GM21515 (cell line): ENCODE measurements around the gene GCFC2.
"Not testable (repeated sequence)": the region's sequence is repeated elsewhere in the genome, so short reads cannot be mapped to it uniquely, and the experiment has no call there.

Experiments
- ATAC-seq: cut with Tn5 transposase; IDR thresholded peaks from one replicate; pipeline ENCODE4 v1.9.1; 2021; ENCODE audit not compliant: unreplicated experiment

GCFC2 gene

GRCh38 chr2:75710577-75711253 lies at the start of gene GCFC2:
Gene GCFC2 (minus strand): TSS chr2:75710915. CDS start chr2:75710855, 60 bp downstream.
- ATAC-seq: peak; percentile 95

DNA sequence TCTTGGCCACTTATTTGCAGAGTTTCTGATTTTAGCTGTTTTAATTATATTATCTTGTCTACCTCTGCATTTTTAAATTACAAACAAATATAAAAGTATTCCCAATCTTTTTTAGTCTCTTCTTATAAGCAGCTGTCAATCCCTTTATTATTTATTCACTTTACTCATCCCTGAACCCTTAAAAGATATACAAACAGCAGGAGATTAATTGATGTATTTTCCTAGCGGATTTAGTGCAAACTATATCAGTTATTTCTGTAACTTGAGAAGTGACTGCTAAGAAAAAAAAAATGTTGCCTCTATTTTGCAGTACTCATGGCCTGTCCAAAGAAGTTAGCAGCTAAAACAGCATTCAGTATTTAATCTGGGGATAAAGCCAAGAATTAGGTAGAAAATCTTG lies 42.1 kb upstream of the GCFC2 start:
- ATAC-seq: no peak

GRCh38 chr2:75751824-75752468 lies 41.2 kb upstream of the GCFC2 start:
- no peak for ATAC-seq

GRCh38 chr2:75751360-75751759 lies 40.6 kb upstream of the GCFC2 start:
- peak; percentile 56 for ATAC-seq

DNA sequence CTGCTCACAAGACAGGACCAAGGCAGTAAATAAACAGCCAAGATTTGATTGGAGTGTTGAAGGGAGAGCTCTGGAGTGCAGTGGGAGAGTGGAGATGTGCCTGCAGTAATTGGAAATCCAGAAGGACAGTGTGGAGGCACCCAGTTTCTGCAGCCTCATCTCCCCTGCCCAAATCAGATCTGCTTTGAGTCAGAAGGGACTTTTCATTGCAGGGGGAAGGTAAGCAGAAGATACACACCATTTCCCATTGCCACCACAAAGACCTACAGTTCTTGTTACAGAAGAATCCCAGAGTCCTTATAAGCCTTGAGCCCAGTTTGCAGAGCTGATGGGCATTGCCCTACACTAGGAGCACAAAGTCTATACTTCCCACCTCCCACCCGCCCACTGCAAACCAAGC lies 27.2 kb upstream of the GCFC2 start:
- ATAC-seq: no peak

- ATAC-seq: no peak
Measured at GRCh38 chr2:75736276-75736675, 25.6 kb upstream of the GCFC2 start.

DNA sequence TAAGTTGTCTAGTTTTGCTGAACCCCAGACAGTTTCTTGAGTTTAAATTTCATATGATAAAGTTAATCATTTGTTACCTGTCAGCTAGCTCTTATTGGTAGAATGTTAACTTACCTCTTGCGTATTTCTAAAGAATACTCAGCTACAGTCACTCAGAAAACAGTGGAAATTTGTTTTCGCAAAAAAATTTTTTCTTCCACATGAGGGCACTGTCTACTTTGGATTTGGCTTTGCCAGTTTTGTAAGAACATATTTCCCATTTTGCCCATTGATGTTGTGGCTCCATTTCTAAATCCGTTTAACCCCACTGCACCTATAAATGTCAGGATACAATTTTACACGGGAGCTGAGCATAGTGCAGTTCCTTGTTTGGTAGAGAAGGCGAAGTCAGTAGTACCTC lies 19.1 kb upstream of the GCFC2 start:
- ATAC-seq: no peak

- no peak for ATAC-seq
Measured at GRCh38 chr2:75728614-75729419, 18.1 kb upstream of the GCFC2 start.

DNA sequence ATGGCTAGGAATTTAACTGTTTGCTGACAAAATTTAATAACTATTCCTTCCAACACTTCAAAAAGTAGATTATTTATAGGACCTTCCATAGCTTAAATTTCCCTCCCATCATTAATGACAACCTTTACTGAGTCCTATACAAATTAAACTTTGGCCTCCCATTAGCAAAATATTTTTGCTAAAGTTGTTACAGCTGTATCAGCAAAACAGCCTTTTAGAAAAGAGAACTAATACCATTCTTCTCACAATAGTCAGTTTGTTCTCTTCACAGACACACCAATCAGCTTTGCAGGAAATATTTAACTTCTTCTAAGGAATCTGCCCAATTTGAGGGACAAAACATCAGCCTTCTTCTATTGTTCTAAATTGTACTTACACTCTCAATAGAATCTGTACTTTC lies 12.0 kb upstream of the GCFC2 start:
- no peak for ATAC-seq

GRCh38 chr2:75720525-75720924 lies 9.8 kb upstream of the GCFC2 start:
- ATAC-seq: no peak

DNA sequence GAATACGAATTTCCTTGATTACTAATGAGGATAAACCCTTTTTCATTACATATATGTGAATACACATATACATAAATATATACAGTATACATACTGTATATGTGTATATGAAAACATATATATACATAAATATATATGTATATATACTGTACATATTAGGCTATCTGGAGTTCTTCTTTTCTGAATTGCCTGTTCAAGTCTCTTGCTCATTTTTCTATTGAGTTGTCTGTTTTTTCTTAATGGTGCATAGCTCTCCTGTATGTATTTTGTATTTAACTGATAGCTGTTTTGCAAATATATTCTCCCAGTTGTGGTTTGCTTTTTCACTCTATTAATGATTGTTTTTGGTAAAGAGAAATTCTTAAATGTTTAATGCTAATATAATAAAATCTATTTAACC lies 8.9 kb upstream of the GCFC2 start:
- no peak for ATAC-seq

DNA sequence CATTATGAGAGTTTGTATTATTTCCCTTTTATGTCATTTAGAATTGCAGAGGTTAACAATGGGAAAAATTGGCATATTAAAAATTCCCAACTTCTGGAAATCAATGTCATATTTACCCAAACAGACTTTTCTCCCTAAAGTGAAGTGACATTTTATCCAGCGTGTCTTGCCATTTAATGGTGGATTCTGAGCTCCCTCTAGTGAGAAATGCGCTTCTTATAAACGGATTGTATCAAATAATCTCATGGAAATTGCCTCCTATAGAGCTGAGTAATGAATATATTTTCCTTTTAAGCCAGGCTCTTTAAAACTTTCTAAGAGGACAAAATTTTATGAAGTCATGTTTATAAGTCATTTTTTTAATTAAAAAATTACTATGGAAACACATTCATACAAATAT lies 5.7 kb upstream of the GCFC2 start:
- ATAC-seq: no peak

DNA sequence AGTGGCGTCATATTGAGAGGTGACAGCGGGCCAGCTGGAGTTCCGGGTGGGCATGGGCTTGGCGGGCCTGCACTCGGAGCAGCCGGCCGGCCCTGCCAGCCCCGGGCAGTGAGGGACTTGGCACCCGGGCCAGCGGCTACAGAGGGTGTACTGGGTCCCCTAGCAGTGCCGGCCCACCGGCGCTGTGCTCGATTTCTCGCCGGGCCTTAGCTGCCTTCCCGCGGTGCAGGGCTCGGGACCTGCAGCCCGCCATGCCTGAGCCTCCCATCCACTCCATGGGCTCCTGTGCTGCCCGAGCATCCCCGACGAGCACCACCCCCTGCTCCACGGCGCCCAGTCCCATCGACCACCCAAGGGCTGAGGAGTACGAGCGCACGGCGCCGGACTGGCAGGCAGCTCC lies 875 bp upstream of the GCFC2 start:
- not testable (repeated sequence) for ATAC-seq

- peak; percentile 27 for ATAC-seq
Measured at GRCh38 chr2:75710220-75710576, 517 bp downstream of the GCFC2 start.

DNA sequence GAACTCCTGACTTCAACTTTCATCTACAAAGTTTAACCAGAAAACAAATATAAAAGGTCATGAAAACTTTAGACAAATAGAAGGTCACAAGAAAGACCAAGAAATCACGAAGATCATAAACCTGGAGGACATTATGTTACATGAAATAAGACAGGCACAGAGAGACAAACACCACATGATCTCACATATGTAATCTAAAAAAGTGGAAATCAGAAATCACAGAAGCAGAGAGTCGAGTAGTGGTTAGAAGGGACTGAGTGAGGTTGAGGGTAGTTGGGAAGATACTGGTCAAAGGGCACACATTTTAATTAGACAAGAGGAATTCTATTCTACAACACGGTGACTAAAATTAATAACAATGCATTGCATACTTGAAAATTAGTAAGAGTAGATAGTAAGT lies 1.4 kb downstream of the GCFC2 start:
- ATAC-seq: no peak

GRCh38 chr2:75707901-75708300 lies 2.8 kb downstream of the GCFC2 start:
- no peak for ATAC-seq

GRCh38 chr2:75705921-75706320 lies 4.8 kb downstream of the GCFC2 start:
- ATAC-seq: no peak

DNA sequence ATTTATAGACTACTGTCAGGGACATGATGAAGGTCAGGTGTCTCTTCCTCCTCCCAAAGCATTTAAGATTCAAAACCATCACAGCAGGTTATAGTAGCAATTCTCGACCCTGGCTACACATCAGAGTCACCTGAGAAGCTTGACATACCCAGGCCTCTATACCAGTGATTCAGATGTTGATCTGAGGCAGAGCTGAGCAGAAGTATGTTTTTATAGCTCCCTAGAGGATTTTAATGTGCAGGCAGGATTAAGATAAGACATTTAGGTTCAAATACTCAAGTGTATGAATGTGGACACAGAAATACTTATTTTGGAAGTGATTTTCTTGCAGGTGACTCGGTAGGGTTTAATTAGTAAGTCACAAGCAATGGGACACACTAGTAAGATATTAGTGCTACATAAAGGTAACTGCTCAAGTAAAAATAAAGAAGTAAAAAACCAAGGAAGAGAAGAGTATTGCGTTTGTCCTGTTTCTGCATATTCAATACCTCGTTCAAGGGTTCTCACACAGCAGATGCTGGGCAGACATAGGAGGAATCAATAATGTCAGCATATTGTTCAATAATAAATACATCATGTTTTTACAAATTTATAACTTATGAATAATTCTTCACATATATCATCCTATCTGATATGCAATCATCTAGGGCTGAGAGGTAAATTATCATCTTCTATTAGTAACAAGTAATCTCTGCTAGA lies 7.0 kb downstream of the GCFC2 start:
- no peak for ATAC-seq

- ATAC-seq: no peak
Measured at GRCh38 chr2:75702593-75702992, 8.1 kb downstream of the GCFC2 start.

DNA sequence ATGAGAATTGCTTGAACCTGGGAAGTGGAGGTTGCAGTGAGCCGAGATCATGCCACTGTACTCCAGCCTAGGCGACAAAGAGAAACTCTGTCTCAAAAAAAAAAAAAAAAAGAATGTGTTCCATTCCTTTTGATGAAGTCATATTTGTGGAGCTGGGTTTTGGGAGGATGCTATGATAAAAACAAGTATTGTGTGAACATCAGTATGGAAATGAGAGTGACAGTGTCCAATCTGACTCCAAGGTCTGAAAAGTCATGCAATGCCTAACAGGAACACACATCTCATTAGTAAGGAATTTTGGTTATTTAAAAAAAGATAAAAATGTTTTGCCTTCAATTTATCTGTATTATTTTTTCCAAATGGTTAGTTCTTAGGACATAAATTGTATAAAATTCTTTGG lies 11.8 kb downstream of the GCFC2 start:
- ATAC-seq: no peak

GRCh38 chr2:75688196-75688595 lies 22.5 kb downstream of the GCFC2 start:
- ATAC-seq: no peak

DNA sequence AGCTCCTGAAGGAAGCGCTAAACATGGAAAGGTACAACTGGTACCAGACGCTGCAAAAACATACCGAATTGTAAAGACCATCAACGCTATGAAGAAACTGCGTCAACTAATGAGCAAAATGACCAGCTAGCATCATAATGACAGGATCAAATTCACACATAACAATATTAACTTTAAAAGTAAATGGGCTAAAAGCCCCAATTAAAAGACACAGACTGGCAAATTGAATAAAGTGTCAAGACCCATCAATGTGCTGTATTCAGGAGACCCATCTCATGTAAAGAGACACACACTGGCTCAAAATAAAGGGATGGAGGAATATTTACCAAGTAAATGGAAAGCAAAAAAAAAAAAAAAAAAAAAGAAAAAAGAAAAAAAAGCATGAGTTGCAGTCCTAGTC lies 27.3 kb downstream of the GCFC2 start:
- ATAC-seq: not testable (repeated sequence)
